HG03135 (cell line): ENCODE data around the gene ISCU.
"Not testable (repeated sequence)": the region's sequence is repeated elsewhere in the genome, so short reads cannot be mapped to it uniquely, and the experiment has no call there.

ENCODE experiments used
- ATAC-seq: cut with Tn5 transposase; IDR thresholded peaks from one replicate; pipeline ENCODE4 v1.9.1; 2021; ENCODE audit warnings: mild to moderate bottlenecking, moderate library complexity; ENCODE audit not compliant: unreplicated experiment

The ISCU gene

GRCh38 chr12:108568338-108569154, 6.2 kb downstream of the ISCU start:
- peak; percentile 80 for ATAC-seq

GRCh38 chr12:108570743-108571608, 8.6 kb downstream of the ISCU start:
- no peak for ATAC-seq

- ATAC-seq = no peak
Observed at GRCh38 chr12:108571609-108572165, 9.3 kb downstream of the ISCU start.

GRCh38 chr12:108572166-108572790, 9.9 kb downstream of the ISCU start:
- no peak for ATAC-seq

GRCh38 chr12:108573317-108573716, 10.9 kb downstream of the ISCU start:
- no peak for ATAC-seq

GRCh38 chr12:108574276-108574675, 11.9 kb downstream of the ISCU start:
- ATAC-seq = not testable (repeated sequence)

GRCh38 chr12:108575199-108575912, 13.0 kb downstream of the ISCU start:
- no peak for ATAC-seq

- no peak for ATAC-seq
Observed at GRCh38 chr12:108576660-108577234, 14.4 kb downstream of the ISCU start.

GRCh38 chr12:108577458-108577857, 15.1 kb downstream of the ISCU start:
- no peak for ATAC-seq

GRCh38 chr12:108578264-108578663, 15.9 kb downstream of the ISCU start:
- ATAC-seq = no peak

GRCh38 chr12:108578813-108579212, 16.4 kb downstream of the ISCU start:
- ATAC-seq = no peak

- no peak for ATAC-seq
Observed at GRCh38 chr12:108580531-108580930, 18.1 kb downstream of the ISCU start.

- no peak for ATAC-seq
Observed at GRCh38 chr12:108581311-108582227, 19.2 kb downstream of the ISCU start.

GRCh38 chr12:108582509-108582908, 20.1 kb downstream of the ISCU start:
- no peak for ATAC-seq

- ATAC-seq = no peak
Observed at GRCh38 chr12:108582978-108583770, 20.8 kb downstream of the ISCU start.

- no peak for ATAC-seq
Observed at GRCh38 chr12:108583991-108584390, 21.6 kb downstream of the ISCU start.

GRCh38 chr12:108584456-108585065, 22.2 kb downstream of the ISCU start:
- no peak for ATAC-seq

GRCh38 chr12:108585864-108586263, 23.5 kb downstream of the ISCU start:
- no peak for ATAC-seq
